ENCODE results near the gene PTPN3.

- TF ChIP-seq POLR2A (IDR thresholded peaks at IDR 0.05) (no peak), CTCF (IDR thresholded peaks at IDR 0.05) (no peak)
Measured at GRCh38 chr9:109428854-109429253, 69.3 kb downstream of the PTPN3 start.

Data from esophagus squamous epithelium (tissue), 4 donors.